Measurements from ENCODE around the gene MRPS18A. TPM values are rescaled to one million over a fixed set of nuclear protein-coding genes. Genes with fewer than 3 reads are reported as not detected.

The MRPS18A gene
- total RNA-seq = 10 to 100 TPM; 41.0 to 47.4 TPM

- H3K4me1 Mint-ChIP-seq = peaks cover 36% of the 10 kb centered on the region
Measured at GRCh38 chr6:43687437-43688347, at the start of gene MRPS18A. Gene MRPS18A, minus strand, starts transcription at chr6:43687791. Its CDS starts 12 bp downstream, at chr6:43687779.

GRCh38 chr6:43736844-43737243, 49.3 kb upstream of the MRPS18A start:
- Mint-ChIP-seq H3K27ac (no peak overlapping the region), H3K9me3 (ENCODE audit: low read depth) (peaks cover 2% of the 10 kb centered on the region), H3K36me3 (peaks cover 4% of the 10 kb centered on the region), H3K4me3 (no peak overlapping the region), H3K27me3 (peaks cover 4% of the 10 kb centered on the region), H3K4me1 (peaks cover 10% of the 10 kb centered on the region)
- CTCF ChIA-PET = interaction anchor here (0.9 kb wide), 1 partner anchor 342 kb away, joined by 3 read pairs; no protein-coding TSS in a partner anchor
- ATAC-seq (no peak), DNase-seq (no peak)

More at GRCh38 chr6:43687437-43688347, at the start of gene MRPS18A:
- no peaks in the 10 kb centered on the region for H3K27me3 Mint-ChIP-seq
- peak within 1 kb of the TSS; percentile 89 for H3K4me3 Mint-ChIP-seq
- CTCF ChIA-PET = interaction anchor here (0.7 to 2.4 kb wide), 9 partner anchors 9 to 391 kb away, joined by 3 to 10 read pairs (median 4); partner anchors contain the start of genes LRRC73 and VEGFA
- H3K36me3 Mint-ChIP-seq = peaks cover 4% of the 10 kb centered on the region
- ATAC-seq (peak; percentile 98), DNase-seq (peak; percentile 90)
- H3K27ac Mint-ChIP-seq = peak within 1 kb of the TSS; percentile 92
- H3K9me3 Mint-ChIP-seq (ENCODE audit: low read depth) = no peaks in the 10 kb centered on the region

GRCh38 chr6:43736211-43736786, 48.7 kb upstream of the MRPS18A start:
- H3K27me3 Mint-ChIP-seq = peaks cover 4% of the 10 kb centered on the region
- no peak for DNase-seq
- peaks cover 10% of the 10 kb centered on the region for H3K4me1 Mint-ChIP-seq
- peaks cover 5% of the 10 kb centered on the region for H3K36me3 Mint-ChIP-seq
- H3K4me3 Mint-ChIP-seq = no peak overlapping the region
- no peak overlapping the region for H3K27ac Mint-ChIP-seq
- CTCF ChIA-PET = interaction anchor here (0.9 to 1.2 kb wide), 3 partner anchors 8 to 34 kb away, joined by 3 to 5 read pairs (median 3); partner anchors contain the start of gene VEGFA
- H3K9me3 Mint-ChIP-seq (ENCODE audit: low read depth) = peaks cover 2% of the 10 kb centered on the region
- ATAC-seq = no peak

DNA sequence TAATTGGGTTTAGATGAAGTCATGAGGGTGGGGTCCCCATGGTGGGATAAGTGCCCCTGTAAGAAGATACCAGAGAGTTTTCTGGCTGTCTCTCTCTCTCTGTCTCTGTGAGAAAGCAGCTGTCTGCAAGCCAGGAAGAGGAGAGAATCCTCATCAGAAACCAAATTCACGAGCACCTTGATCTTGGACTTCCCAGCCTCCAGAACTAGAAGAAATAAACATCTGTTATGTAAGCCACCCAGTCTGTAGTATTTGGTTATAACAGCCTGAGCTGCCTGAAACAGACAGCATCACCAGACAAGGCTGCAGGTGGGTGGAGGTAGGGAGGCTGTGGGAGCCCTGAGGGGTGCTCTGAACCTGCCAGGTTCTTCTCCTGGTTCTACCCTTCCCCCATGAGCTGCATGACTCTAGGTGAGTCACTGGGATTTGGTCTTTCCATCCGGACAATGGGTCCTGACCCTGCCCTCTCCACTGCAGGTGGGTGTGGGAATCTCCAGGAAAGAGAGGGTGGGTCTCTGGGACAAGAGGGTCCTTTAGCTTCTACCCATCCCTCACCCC, 48.1 kb upstream of the MRPS18A start:
- Mint-ChIP-seq H3K27ac (no peak overlapping the region), H3K9me3 (ENCODE audit: low read depth) (peaks cover 2% of the 10 kb centered on the region), H3K4me1 (peaks cover 10% of the 10 kb centered on the region), H3K27me3 (peaks cover 4% of the 10 kb centered on the region), H3K4me3 (no peak overlapping the region), H3K36me3 (peaks cover 5% of the 10 kb centered on the region)
- CTCF ChIA-PET = interaction anchor here (0.9 to 1.2 kb wide), 3 partner anchors 8 to 34 kb away, joined by 3 to 5 read pairs (median 3); partner anchors contain the start of gene VEGFA
- ATAC-seq = no peak
- DNase-seq = no peak

- H3K4me1 Mint-ChIP-seq = peaks cover 10% of the 10 kb centered on the region
- ATAC-seq (no peak), DNase-seq (no peak)
- peaks cover 4% of the 10 kb centered on the region for H3K27me3 Mint-ChIP-seq
- H3K9me3 Mint-ChIP-seq (ENCODE audit: low read depth) = peaks cover 4% of the 10 kb centered on the region
- peak overlapping the region; percentile 46 for H3K27ac Mint-ChIP-seq
- CTCF ChIA-PET = interaction anchor here (1.3 to 1.7 kb wide), 2 partner anchors 10 to 35 kb away, joined by 4 to 5 read pairs; no protein-coding TSS in a partner anchor
- H3K4me3 Mint-ChIP-seq = no peak overlapping the region
- H3K36me3 Mint-ChIP-seq = peaks cover 7% of the 10 kb centered on the region
Measured at GRCh38 chr6:43734294-43734665, 46.7 kb upstream of the MRPS18A start.

DNA sequence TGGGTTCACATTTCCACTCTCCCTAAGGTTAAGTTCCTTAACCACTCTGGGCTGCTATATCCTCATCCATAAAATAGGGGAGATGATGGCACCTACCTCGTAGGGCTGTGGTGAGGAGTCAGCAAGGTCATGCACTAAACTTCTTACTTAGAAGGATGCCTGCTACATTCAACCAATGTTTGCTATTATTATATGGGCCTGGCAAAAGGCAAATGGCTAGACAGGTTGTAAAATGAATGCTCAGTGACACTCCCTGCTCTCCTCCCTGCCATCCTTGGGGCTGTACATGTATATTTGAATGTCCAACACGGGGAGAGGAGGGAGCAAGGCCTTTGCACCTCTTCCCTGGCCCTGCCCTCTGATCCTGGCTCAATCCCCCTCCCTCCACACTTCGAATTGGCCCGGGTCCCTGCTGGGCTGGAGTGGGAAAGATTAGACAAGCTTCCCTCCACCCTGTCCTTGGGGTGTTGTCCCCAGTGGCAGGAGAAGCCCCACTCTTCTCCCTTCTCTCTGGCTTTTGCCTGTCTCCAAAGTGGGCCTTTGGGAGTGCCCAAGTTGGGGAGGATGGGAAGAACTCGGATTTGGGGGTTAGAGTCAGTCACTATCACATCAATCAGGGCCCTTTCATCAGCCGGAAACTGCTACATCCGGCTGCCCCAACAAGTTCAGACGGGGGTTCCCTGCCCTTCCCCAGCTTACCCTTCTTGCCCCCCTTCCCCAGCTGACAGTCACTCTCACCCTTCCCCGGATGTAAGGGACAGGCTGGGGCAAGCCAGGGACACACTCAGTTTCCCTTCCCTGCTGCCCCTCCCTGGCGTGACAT, 46.1 kb upstream of the MRPS18A start:
- Mint-ChIP-seq H3K27ac (peak overlapping the region; percentile 46), H3K27me3 (peaks cover 4% of the 10 kb centered on the region), H3K4me1 (peaks cover 10% of the 10 kb centered on the region), H3K9me3 (ENCODE audit: low read depth) (peaks cover 4% of the 10 kb centered on the region), H3K4me3 (no peak overlapping the region), H3K36me3 (peaks cover 7% of the 10 kb centered on the region)
- peak; percentile 39 for ATAC-seq
- CTCF ChIA-PET = interaction anchor here (1.3 to 1.7 kb wide), 2 partner anchors 10 to 36 kb away, joined by 4 to 5 read pairs; no protein-coding TSS in a partner anchor
- DNase-seq = peak; percentile 58

- peaks cover 4% of the 10 kb centered on the region for H3K9me3 Mint-ChIP-seq (ENCODE audit: low read depth)
- DNase-seq (no peak), ATAC-seq (no peak)
- H3K4me1 Mint-ChIP-seq = peaks cover 16% of the 10 kb centered on the region
- H3K36me3 Mint-ChIP-seq = peaks cover 7% of the 10 kb centered on the region
- H3K4me3 Mint-ChIP-seq = no peak overlapping the region
- H3K27ac Mint-ChIP-seq = no peak overlapping the region
- peaks cover 7% of the 10 kb centered on the region for H3K27me3 Mint-ChIP-seq
- CTCF ChIA-PET = interaction anchor here (1.4 kb wide), 1 partner anchor 39 kb away, joined by 3 read pairs; the partner anchor contains the start of gene VEGFA
Measured at GRCh38 chr6:43730634-43731033, 43.0 kb upstream of the MRPS18A start.

GRCh38 chr6:43729537-43729936, 41.9 kb upstream of the MRPS18A start:
- Mint-ChIP-seq H3K36me3 (peaks cover 7% of the 10 kb centered on the region), H3K27me3 (peaks cover 7% of the 10 kb centered on the region), H3K27ac (no peak overlapping the region), H3K4me3 (no peak overlapping the region), H3K4me1 (peaks cover 24% of the 10 kb centered on the region), H3K9me3 (ENCODE audit: low read depth) (peaks cover 4% of the 10 kb centered on the region)
- DNase-seq (no peak), ATAC-seq (no peak)
- CTCF ChIA-PET = no interaction called here

DNA sequence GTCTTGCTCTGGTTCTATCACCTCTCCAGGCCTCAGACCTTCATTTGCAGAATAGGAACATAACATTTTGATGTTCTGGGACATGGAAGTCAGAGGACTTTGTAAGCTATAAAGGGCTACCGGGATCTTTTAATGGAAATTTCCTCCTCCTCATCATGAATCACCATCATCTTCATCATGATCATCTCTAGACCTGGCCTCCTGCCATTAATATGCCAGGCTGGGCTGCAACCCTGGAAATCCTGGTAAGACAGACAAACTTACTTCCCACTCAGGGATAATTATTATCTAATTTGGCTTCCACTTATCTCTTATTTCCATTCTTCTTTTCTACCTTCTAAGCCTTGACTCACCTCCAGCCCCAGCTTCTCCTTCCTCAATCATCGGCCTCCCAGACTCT, 41.0 kb upstream of the MRPS18A start:
- Mint-ChIP-seq H3K27me3 (peaks cover 7% of the 10 kb centered on the region), H3K27ac (no peak overlapping the region), H3K36me3 (peaks cover 7% of the 10 kb centered on the region), H3K9me3 (ENCODE audit: low read depth) (peaks cover 4% of the 10 kb centered on the region), H3K4me3 (no peak overlapping the region), H3K4me1 (peaks cover 26% of the 10 kb centered on the region)
- no peak for DNase-seq
- no peak for ATAC-seq
- CTCF ChIA-PET = interaction anchor here (0.6 kb wide), 1 partner anchor 111 kb away, joined by 3 read pairs; no protein-coding TSS in a partner anchor

DNA sequence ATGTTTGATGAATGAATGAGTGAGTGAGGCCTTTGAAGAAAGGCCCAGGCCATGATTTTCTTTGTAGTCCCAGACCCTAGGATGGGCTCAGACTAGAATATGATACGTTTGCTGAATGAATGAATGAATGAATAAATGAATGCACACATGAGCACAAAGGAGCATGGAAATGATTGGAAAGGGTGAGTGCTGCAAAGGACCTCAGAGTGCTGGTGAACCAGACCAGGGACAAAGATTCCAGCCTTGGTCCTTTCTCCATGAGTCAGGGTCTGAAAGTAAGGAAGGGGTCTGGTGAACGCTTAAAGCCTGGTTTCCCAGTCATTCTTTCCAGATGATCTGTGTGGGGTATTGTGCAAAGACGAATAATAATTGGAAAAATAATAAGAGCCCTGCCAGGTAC, 40.0 kb upstream of the MRPS18A start:
- CTCF ChIA-PET = no interaction called here
- no peak for ATAC-seq
- H3K9me3 Mint-ChIP-seq (ENCODE audit: low read depth) = peaks cover 4% of the 10 kb centered on the region
- H3K4me3 Mint-ChIP-seq = no peak overlapping the region
- peaks cover 29% of the 10 kb centered on the region for H3K4me1 Mint-ChIP-seq
- no peak overlapping the region for H3K27ac Mint-ChIP-seq
- DNase-seq = no peak
- peaks cover 10% of the 10 kb centered on the region for H3K27me3 Mint-ChIP-seq
- peaks cover 7% of the 10 kb centered on the region for H3K36me3 Mint-ChIP-seq

DNA sequence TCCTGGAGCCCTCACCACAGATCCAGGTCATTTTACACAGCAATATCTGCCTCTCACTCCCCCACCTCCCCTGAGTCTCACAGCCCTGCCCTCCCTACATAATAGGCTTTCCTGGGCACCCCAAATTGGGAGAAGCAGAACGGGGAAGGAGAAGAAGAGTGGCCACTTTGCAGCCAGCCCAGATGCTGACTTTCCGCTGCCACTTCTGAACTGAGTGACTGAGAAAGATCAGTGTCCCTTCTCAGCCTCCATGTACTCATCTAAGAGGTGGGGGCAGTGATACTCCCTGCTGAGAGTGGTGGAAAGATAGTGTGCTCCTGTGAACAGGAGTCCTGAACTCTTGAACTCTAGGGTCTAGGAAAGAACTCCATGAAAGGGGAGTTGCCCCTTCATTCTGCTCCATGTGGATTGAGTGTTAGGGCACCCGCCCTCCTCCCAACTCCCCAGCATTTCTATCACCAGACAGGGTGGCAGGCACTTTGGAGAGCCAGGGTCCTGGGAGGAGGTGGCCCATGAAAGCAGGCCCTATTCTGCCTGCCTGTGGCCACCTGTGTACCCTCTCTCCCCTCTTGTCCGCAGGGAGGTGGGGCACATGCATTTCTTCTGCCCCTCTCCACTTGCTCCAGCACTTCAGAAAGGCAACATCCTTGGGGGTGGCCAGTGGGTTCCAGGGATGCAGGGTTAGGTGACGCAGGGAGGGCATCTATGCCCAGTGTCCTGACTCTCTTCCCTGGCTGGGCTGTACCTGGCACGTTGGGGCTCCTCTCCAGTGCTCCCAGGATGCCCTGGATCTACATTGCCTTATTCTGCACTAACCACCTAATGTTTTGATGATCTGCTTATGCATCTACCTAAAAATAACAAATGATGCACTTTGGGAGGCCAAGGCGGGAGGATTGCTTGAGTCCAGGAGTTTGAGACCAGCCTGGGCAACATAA, 38.3 kb upstream of the MRPS18A start:
- H3K27me3 Mint-ChIP-seq = peaks cover 19% of the 10 kb centered on the region
- peaks cover 2% of the 10 kb centered on the region for H3K9me3 Mint-ChIP-seq (ENCODE audit: low read depth)

More for the DNA sequence above, 38.3 kb upstream of the MRPS18A start:
- Mint-ChIP-seq H3K4me3 (no peak overlapping the region), H3K27ac (peak overlapping the region; percentile 73), H3K4me1 (peaks cover 29% of the 10 kb centered on the region), H3K36me3 (peaks cover 2% of the 10 kb centered on the region)
- DNase-seq (no peak), ATAC-seq (no peak)
- CTCF ChIA-PET = interaction anchor here (1.2 to 5.8 kb wide), 9 partner anchors 17 to 353 kb away, joined by 3 to 67 read pairs (median 7); partner anchors contain the start of gene VEGFA

All from activated CD8-positive, alpha-beta memory T cell treated with anti-CD3 and anti-CD28 coated beads, Interleukin-2, amount 10 ng/mL, durations not matched to agents 7 days and 5 days (primary cell).